Astrocyte (in vitro differentiated cells and primary cell): ENCODE measurements around the gene PTGFRN. TPM values are rescaled to one million over a fixed set of nuclear protein-coding genes. Genes with fewer than 3 reads are reported as not detected.

Source experiments
- DNase-seq: peaks from one replicate; pipeline ENCODE4 v3.0.0-alpha.2; 2010; ENCODE audit warnings: low read depth
- FAIRE-seq: peaks from 2 replicates; lab custom pipeline; 2011; peaks lifted over from hg19 to GRCh38; lab: Jason Lieb, UNC
- H2AFZ ChIP-seq: 2 replicates; pipeline ENCODE4 v1.6.0; 2012; ENCODE audit warnings: low read depth, low read length, inconsistent platforms
- H3K27ac ChIP-seq: 2 replicates; pipeline ENCODE4 v1.5.1; 2011; ENCODE audit warnings: low read depth, low read length, inconsistent platforms
- H3K27me3 ChIP-seq: 2 replicates; pipeline ENCODE4 v1.6.0; 2011; ENCODE audit warnings: low read length, inconsistent platforms; ENCODE audit not compliant: insufficient read depth
- H3K36me3 ChIP-seq: 2 replicates; pipeline ENCODE4 v1.5.1; 2011; ENCODE audit warnings: low read length, inconsistent platforms; ENCODE audit not compliant: insufficient read depth
- H3K4me1 ChIP-seq: 2 replicates; pipeline ENCODE4 v1.5.1; 2011; ENCODE audit warnings: low read length, inconsistent platforms; ENCODE audit not compliant: insufficient read depth
- H3K4me2 ChIP-seq: 2 replicates; pipeline ENCODE4 v1.6.0; 2012; ENCODE audit warnings: low read length, inconsistent platforms
- H3K4me3 ChIP-seq: 2 replicates; pipeline ENCODE4 v1.5.1; 2011; ENCODE audit warnings: low read depth, mild to moderate bottlenecking, low read length, inconsistent platforms; ENCODE audit not compliant: insufficient read depth
- H3K79me2 ChIP-seq: 2 replicates; pipeline ENCODE4 v1.6.0; 2012; ENCODE audit warnings: mild to moderate bottlenecking, low read length, inconsistent platforms; ENCODE audit not compliant: insufficient read depth
- H3K9ac ChIP-seq: 2 replicates; pipeline ENCODE4 v1.6.0; 2012; ENCODE audit warnings: mild to moderate bottlenecking, low read length, inconsistent platforms
- H3K9me3 ChIP-seq: 2 replicates; pipeline ENCODE4 v1.5.1; 2012; ENCODE audit warnings: low read depth, mild to moderate bottlenecking, low read length, inconsistent platforms; ENCODE audit not compliant: insufficient read depth
- H4K20me1 ChIP-seq: 2 replicates; pipeline ENCODE4 v1.6.0; 2012; ENCODE audit warnings: low read length, inconsistent platforms; ENCODE audit not compliant: insufficient read depth
- H3K27ac Mint-ChIP-seq: one replicate; pipeline ENCODE4 v1.8.0; 2021; ENCODE audit warnings: mild to moderate bottlenecking, mixed read lengths; ENCODE audit not compliant: unreplicated experiment
- H3K27me3 Mint-ChIP-seq: one replicate; pipeline ENCODE4 v1.8.0; 2021; ENCODE audit warnings: low read depth, mixed read lengths; ENCODE audit not compliant: unreplicated experiment
- H3K36me3 Mint-ChIP-seq: one replicate; pipeline ENCODE4 v1.8.0; 2021; ENCODE audit warnings: low read depth, mixed read lengths; ENCODE audit not compliant: unreplicated experiment
- H3K4me1 Mint-ChIP-seq: one replicate; pipeline ENCODE4 v1.8.0; 2021; ENCODE audit warnings: low read depth, mixed read lengths; ENCODE audit not compliant: unreplicated experiment
- H3K4me3 Mint-ChIP-seq: one replicate; pipeline ENCODE4 v1.8.0; 2021; ENCODE audit warnings: mild to moderate bottlenecking, moderate library complexity, mixed read lengths; ENCODE audit not compliant: unreplicated experiment
- H3K9me3 Mint-ChIP-seq: one replicate; pipeline ENCODE4 v1.8.0; 2021; ENCODE audit warnings: mild to moderate bottlenecking, mixed read lengths; ENCODE audit not compliant: unreplicated experiment
- EZH2 ChIP-seq: IDR thresholded peaks from 2 replicates; pipeline ENCODE4 v1.6.1; 2012; ENCODE audit warnings: mild to moderate bottlenecking, low read length, inconsistent platforms; ENCODE audit not compliant: insufficient read depth
- total RNA-seq: library from RNA; stranded (reverse); gene quantifications from 2 replicates; pipeline ENCODE4 v1.2.1, GENCODE V29; 2021
- TF ChIP-seq, protein P1 (sequence below): IDR thresholded peaks from 2 replicates; pipeline ENCODE4 v1.5.1; 2011; ENCODE audit warnings: low read depth, mild to moderate bottlenecking, inconsistent platforms, low read length, moderate library complexity; ENCODE audit not compliant: insufficient read depth

The PTGFRN gene
- total RNA-seq, 1 donor from 2014 or later, result 157 TPM

DNA sequence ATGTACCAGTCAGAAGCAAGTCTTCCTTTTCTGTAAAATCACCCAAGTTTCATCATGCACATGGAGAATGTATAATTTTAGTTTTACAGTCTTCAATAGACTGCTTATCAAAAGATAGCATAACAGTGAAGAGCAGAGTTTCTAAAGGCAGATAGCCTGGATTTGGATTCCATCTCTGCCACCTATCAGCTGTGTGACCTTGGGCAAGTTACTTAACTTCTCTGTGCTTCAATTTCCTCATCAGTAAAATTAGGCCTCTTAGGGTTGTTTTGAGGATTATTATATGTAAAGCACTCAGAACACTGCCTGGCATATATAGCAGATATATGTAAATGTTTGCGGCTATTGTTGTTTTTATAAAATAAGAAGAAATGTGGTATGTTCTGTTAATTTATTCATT lies 38.9 kb downstream of the PTGFRN start:
- Mint-ChIP-seq H3K4me1 (peaks cover 28% of the 10 kb centered on the region), H3K27me3 (no peaks in the 10 kb centered on the region), H3K36me3 (peaks cover 26% of the 10 kb centered on the region), H3K4me3 (no peak overlapping the region), H3K27ac (no peak overlapping the region), H3K9me3 (no peaks in the 10 kb centered on the region)
- no peak overlapping the region for H3K9ac ChIP-seq
- H3K9me3 ChIP-seq, result no peaks in the 10 kb centered on the region
- H4K20me1 ChIP-seq, result no peaks in the 10 kb centered on the region
- DNase-seq (no peak), FAIRE-seq (no peak)
- no peak for TF ChIP-seq EZH2
- TF ChIP-seq, protein P1, sequence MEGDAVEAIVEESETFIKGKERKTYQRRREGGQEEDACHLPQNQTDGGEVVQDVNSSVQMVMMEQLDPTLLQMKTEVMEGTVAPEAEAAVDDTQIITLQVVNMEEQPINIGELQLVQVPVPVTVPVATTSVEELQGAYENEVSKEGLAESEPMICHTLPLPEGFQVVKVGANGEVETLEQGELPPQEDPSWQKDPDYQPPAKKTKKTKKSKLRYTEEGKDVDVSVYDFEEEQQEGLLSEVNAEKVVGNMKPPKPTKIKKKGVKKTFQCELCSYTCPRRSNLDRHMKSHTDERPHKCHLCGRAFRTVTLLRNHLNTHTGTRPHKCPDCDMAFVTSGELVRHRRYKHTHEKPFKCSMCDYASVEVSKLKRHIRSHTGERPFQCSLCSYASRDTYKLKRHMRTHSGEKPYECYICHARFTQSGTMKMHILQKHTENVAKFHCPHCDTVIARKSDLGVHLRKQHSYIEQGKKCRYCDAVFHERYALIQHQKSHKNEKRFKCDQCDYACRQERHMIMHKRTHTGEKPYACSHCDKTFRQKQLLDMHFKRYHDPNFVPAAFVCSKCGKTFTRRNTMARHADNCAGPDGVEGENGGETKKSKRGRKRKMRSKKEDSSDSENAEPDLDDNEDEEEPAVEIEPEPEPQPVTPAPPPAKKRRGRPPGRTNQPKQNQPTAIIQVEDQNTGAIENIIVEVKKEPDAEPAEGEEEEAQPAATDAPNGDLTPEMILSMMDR, result no peak
- no peaks in the 10 kb centered on the region for H3K36me3 ChIP-seq
- no peak overlapping the region for H3K4me2 ChIP-seq
- no peak overlapping the region for H3K27ac ChIP-seq
- H3K4me1 ChIP-seq, result peaks cover 15% of the 10 kb centered on the region
- H3K79me2 ChIP-seq, result no peaks in the 10 kb centered on the region
- no peak overlapping the region for H2AFZ ChIP-seq
- H3K27me3 ChIP-seq, result no peaks in the 10 kb centered on the region
- H3K4me3 ChIP-seq, result no peak overlapping the region

DNA sequence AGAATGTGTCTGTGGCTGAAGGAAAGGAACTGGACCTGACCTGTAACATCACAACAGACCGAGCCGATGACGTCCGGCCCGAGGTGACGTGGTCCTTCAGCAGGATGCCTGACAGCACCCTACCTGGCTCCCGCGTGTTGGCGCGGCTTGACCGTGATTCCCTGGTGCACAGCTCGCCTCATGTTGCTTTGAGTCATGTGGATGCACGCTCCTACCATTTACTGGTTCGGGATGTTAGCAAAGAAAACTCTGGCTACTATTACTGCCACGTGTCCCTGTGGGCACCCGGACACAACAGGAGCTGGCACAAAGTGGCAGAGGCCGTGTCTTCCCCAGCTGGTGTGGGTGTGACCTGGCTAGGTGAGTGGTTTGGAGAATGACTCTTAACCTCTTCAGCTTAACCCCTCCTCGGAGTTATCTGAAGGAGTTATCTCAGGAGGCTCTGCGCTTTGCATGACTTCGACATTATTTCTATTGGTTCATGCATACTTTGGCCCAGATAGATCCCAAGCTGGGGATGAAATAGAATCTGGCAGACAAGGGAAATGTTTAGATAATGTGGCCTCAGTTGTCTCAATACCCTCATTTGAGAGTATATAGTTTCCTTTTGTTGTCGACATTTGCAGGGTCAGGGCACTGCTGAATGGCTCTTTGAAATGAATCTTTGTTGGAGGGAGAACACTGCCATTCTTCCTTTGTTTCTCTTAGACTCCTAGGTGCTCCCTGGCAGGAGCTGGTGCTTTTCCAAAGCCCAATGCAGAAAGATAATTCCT lies 39.7 kb downstream of the PTGFRN start:
- Mint-ChIP-seq H3K27ac (no peak overlapping the region), H3K27me3 (no peaks in the 10 kb centered on the region), H3K9me3 (no peaks in the 10 kb centered on the region), H3K4me1 (peaks cover 24% of the 10 kb centered on the region), H3K4me3 (no peak overlapping the region), H3K36me3 (peaks cover 22% of the 10 kb centered on the region)
- Histone ChIP-seq H3K9ac (no peak overlapping the region), H3K36me3 (no peaks in the 10 kb centered on the region), H3K79me2 (no peaks in the 10 kb centered on the region), H3K4me3 (no peak overlapping the region), H4K20me1 (no peaks in the 10 kb centered on the region), H3K4me1 (peaks cover 15% of the 10 kb centered on the region), H3K9me3 (no peaks in the 10 kb centered on the region), H3K4me2 (no peak overlapping the region), H3K27me3 (no peaks in the 10 kb centered on the region), H2AFZ (no peak overlapping the region), H3K27ac (no peak overlapping the region)
- no peak for FAIRE-seq
- DNase-seq, result no peak
- TF ChIP-seq, protein P1, result no peak
- TF ChIP-seq EZH2, result no peak

DNA sequence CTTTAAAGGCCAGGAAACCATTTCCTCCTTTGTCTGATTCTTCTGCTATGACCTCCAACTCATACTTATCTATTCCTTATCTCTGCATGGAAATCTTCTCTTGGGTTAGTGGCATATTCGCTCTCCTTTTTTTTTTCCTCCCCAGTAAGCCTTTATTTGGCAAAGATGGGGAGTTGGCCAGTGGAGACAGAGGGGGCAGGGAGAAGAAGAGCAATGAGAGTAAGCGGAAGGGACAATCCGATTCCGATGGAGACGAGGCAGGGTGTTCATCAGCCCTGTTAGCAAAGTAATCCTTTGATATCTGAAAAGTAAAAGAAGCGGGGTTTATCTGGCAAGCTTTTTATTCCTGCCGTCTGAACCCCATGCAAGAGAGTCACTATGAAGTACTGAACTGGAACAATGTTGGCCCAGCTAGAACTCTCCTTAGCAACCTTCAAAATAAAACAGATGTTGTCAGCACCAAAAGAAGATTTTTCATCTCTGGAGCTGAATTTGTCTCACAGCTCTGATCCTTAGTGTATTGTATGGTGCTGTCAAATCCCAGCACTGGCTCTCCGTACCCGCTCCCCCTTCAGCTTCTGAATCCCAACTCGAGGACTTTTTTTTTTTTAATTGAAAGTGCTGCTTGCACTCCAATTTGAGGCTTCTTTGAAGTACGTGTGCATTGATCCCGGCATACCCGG lies 40.9 kb downstream of the PTGFRN start:
- DNase-seq (peak; percentile 44), FAIRE-seq (no peak)
- no peaks in the 10 kb centered on the region for H4K20me1 ChIP-seq
- H3K79me2 ChIP-seq, result no peaks in the 10 kb centered on the region
- peak overlapping the region; percentile 77 for H3K4me2 ChIP-seq
- no peak overlapping the region for H3K27ac Mint-ChIP-seq
- H2AFZ ChIP-seq, result no peak overlapping the region
- peak overlapping the region; percentile 66 for H3K9ac ChIP-seq
- H3K36me3 ChIP-seq, result no peaks in the 10 kb centered on the region
- peak overlapping the region; percentile 44 for H3K27ac ChIP-seq
- H3K4me1 ChIP-seq, result peaks cover 15% of the 10 kb centered on the region
- peaks cover 22% of the 10 kb centered on the region for H3K36me3 Mint-ChIP-seq
- H3K4me3 Mint-ChIP-seq, result no peak overlapping the region
- H3K27me3 ChIP-seq, result no peaks in the 10 kb centered on the region
- H3K9me3 ChIP-seq, result no peaks in the 10 kb centered on the region
- no peak for TF ChIP-seq EZH2
- TF ChIP-seq, protein P1, result no peak
- no peaks in the 10 kb centered on the region for H3K9me3 Mint-ChIP-seq
- peaks cover 24% of the 10 kb centered on the region for H3K4me1 Mint-ChIP-seq
- H3K27me3 Mint-ChIP-seq, result no peaks in the 10 kb centered on the region
- H3K4me3 ChIP-seq, result no peak overlapping the region
